H1 (cell line): Measurements from ENCODE around the gene ATP11C. TPM values are rescaled to one million over a fixed set of nuclear protein-coding genes. Genes with fewer than 3 reads are reported as not detected.
"Not testable (repeated sequence)": the region's sequence is repeated elsewhere in the genome, so short reads cannot be mapped to it uniquely, and the experiment has no call there.

Source experiments
- CTCF ChIA-PET: fragments of 300-600 bp; sonication (Branson Sonifier 250); formaldehyde crosslinking; loops from one replicate; lab custom pipeline; 2021; ENCODE audit not compliant: partially characterized antibody; lab: Charles Lee
- POLR2A ChIA-PET: fragments of 300-600 bp; sonication (Branson Sonifier 250); formaldehyde crosslinking; loops from one replicate; lab custom pipeline; 2021; ENCODE audit warnings: inconsistent platforms; ENCODE audit not compliant: partially characterized antibody; lab: Charles Lee
- DNase-seq, 2 experiments: peaks; one replicate each; pipeline versions ENCODE4 v3.0.0 to v3.0.0-alpha.2; 2010 to 2022; ENCODE audit warnings: low spot score in 2 of 2, low read depth in 1 of 2, mixed read lengths in 1 of 2
- FAIRE-seq: peaks from 2 replicates; lab custom pipeline; 2011; peaks lifted over from hg19 to GRCh38; lab: Jason Lieb, UNC
- H2AFZ ChIP-seq: 2 replicates; pipeline ENCODE4 v1.8.1; 2012; ENCODE audit warnings: low read length, inconsistent platforms
- H2AK5ac ChIP-seq: 2 replicates; pipeline ENCODE4 v1.6.1; 2013; ENCODE audit warnings: low read depth, low read length
- H2BK120ac ChIP-seq: replicated peaks from 2 replicates; pipeline ENCODE3; 2013; ENCODE audit warnings: low read depth, low read length, inconsistent platforms
- H2BK12ac ChIP-seq: 2 replicates; pipeline ENCODE4 v1.6.1; 2013; ENCODE audit warnings: low read depth, low read length
- H2BK15ac ChIP-seq: 2 replicates; pipeline ENCODE4 v1.6.1; 2013; ENCODE audit warnings: low read length
- H2BK20ac ChIP-seq: 2 replicates; pipeline ENCODE4 v1.6.1; 2013; ENCODE audit warnings: low read length
- H2BK5ac ChIP-seq: 2 replicates; pipeline ENCODE4 v1.6.1; 2013; ENCODE audit warnings: low read depth, low read length
- H3K14ac ChIP-seq: 2 replicates; pipeline ENCODE4 v1.6.1; 2013; ENCODE audit warnings: inconsistent platforms; ENCODE audit not compliant: insufficient read length
- H3K18ac ChIP-seq: 2 replicates; pipeline ENCODE4 v1.6.1; 2013; ENCODE audit warnings: low read length; ENCODE audit errors: extremely low read depth
- H3K23ac ChIP-seq: 2 replicates; pipeline ENCODE4 v1.6.1; 2013; ENCODE audit warnings: inconsistent platforms; ENCODE audit not compliant: insufficient read length
- H3K23me2 ChIP-seq: 2 replicates; pipeline ENCODE4 v1.6.1; 2013; ENCODE audit warnings: low read depth, low read length
- H3K27ac ChIP-seq: 2 replicates; pipeline ENCODE4 v1.6.1; 2011; ENCODE audit warnings: low read depth, low read length, inconsistent platforms
- H3K27me3 ChIP-seq, 4 experiments: replicated peaks in 1 of 4; 1 replicate in 1 of 4; 2 replicates in 3 of 4; pipeline versions ENCODE4 v1.6.1 to v1.8.1; 2011 to 2013; ENCODE audit warnings: low read length in 3 of 4, mild to moderate bottlenecking in 3 of 4, inconsistent platforms in 2 of 4, mixed read lengths in 2 of 4, moderate library complexity in 1 of 4; ENCODE audit not compliant: control insufficient read depth in 3 of 4, insufficient read depth in 3 of 4; ENCODE audit errors: extremely low read depth in 1 of 4
- H3K36me3 ChIP-seq, 4 experiments: 2 replicates each; pipeline versions ENCODE4 v1.6.1 to v1.8.1; 2011 to 2013; ENCODE audit warnings: mild to moderate bottlenecking in 4 of 4, low read length in 3 of 4, moderate library complexity in 2 of 4, control low read depth in 1 of 4, inconsistent platforms in 1 of 4; ENCODE audit not compliant: insufficient read depth in 4 of 4, control insufficient read depth in 2 of 4
- H3K4ac ChIP-seq: replicated peaks from 2 replicates; pipeline ENCODE3; 2013; ENCODE audit warnings: low read length, low read depth, mixed read lengths, inconsistent platforms; ENCODE audit not compliant: insufficient read length
- H3K4me1 ChIP-seq, 4 experiments: replicated peaks in 1 of 4; 1 replicate in 1 of 4; 2 replicates in 3 of 4; pipeline versions ENCODE4 v1.6.1 to v1.8.1; 2011 to 2013; ENCODE audit warnings: low read length in 3 of 4, inconsistent platforms in 2 of 4, mixed read lengths in 1 of 4; ENCODE audit not compliant: insufficient read depth in 4 of 4, control insufficient read depth in 3 of 4
- H3K4me2 ChIP-seq, 2 experiments: 2 replicates each; pipeline versions ENCODE4 v1.6.1 to v1.8.1; 2011 to 2013; ENCODE audit warnings: low read depth in 2 of 2, low read length in 2 of 2, control low read depth in 1 of 2, inconsistent platforms in 1 of 2, mild to moderate bottlenecking in 1 of 2; ENCODE audit not compliant: insufficient read depth in 1 of 2
- H3K4me3 ChIP-seq, 4 experiments: fragments of 200-600, 300-600 bp in 1 of 4; sonication (generic), shearing (Covaris generic), sonication (Bioruptor Twin) in 1 of 4; 2 replicates each; pipeline versions ENCODE4 v1.5.1 to v1.8.1; 2011 to 2016; ENCODE audit warnings: low read length in 4 of 4, low read depth in 3 of 4, control low read depth in 2 of 4, inconsistent platforms in 2 of 4, mild to moderate bottlenecking in 2 of 4, mixed read lengths in 1 of 4, moderate library complexity in 1 of 4; ENCODE audit not compliant: insufficient read depth in 2 of 4; ENCODE audit errors: extremely low read depth in 1 of 4
- H3K56ac ChIP-seq: replicated peaks from 2 replicates; pipeline ENCODE3; 2013; ENCODE audit warnings: low read depth, mild to moderate bottlenecking, mixed read lengths, low read length, inconsistent platforms; ENCODE audit not compliant: insufficient read length
- H3K79me1 ChIP-seq: 2 replicates; pipeline ENCODE4 v1.6.1; 2013; ENCODE audit warnings: low read depth, low read length, control low read depth
- H3K79me2 ChIP-seq, 2 experiments: 2 replicates each; pipeline versions ENCODE4 v1.6.1 to v1.8.1; 2012 to 2013; ENCODE audit warnings: low read length in 2 of 2, mild to moderate bottlenecking in 2 of 2, inconsistent platforms in 1 of 2; ENCODE audit not compliant: insufficient read depth in 2 of 2, control insufficient read depth in 1 of 2
- H3K9ac ChIP-seq, 4 experiments: replicated peaks in 1 of 4; 1 replicate in 1 of 4; 2 replicates in 3 of 4; pipeline versions ENCODE4 v1.6.1 to v1.8.1; 2011 to 2013; ENCODE audit warnings: low read depth in 3 of 4, low read length in 3 of 4, control low read depth in 2 of 4, mild to moderate bottlenecking in 2 of 4, moderate library complexity in 2 of 4, inconsistent platforms in 1 of 4; ENCODE audit errors: extremely low read depth in 1 of 4
- H3K9me3 ChIP-seq, 2 experiments: 2 replicates each; pipeline versions ENCODE4 v1.6.1 to v1.8.1; 2012 to 2013; ENCODE audit warnings: mild to moderate bottlenecking in 2 of 2, moderate library complexity in 2 of 2, control low read depth in 1 of 2, inconsistent platforms in 1 of 2, low read depth in 1 of 2, low read length in 1 of 2, mixed read lengths in 1 of 2; ENCODE audit not compliant: insufficient read depth in 2 of 2
- H4K20me1 ChIP-seq, 2 experiments: replicated peaks in 1 of 2; 2 replicates each; pipeline versions ENCODE3 to v1.8.1; 2011 to 2013; ENCODE audit warnings: inconsistent platforms in 2 of 2, low read length in 2 of 2, mild to moderate bottlenecking in 1 of 2; ENCODE audit not compliant: insufficient read depth in 2 of 2, control insufficient read depth in 1 of 2
- H4K5ac ChIP-seq: 2 replicates; pipeline ENCODE4 v1.6.1; 2013; ENCODE audit warnings: low read length, low read depth, mixed read lengths, inconsistent platforms; ENCODE audit not compliant: insufficient read length
- H4K8ac ChIP-seq: 2 replicates; pipeline ENCODE4 v1.8.0; 2013; ENCODE audit warnings: mild to moderate bottlenecking, moderate library complexity, low read length, inconsistent platforms; ENCODE audit not compliant: insufficient read depth; ENCODE audit errors: extremely low read depth
- H4K91ac ChIP-seq: replicated peaks from 2 replicates; pipeline ENCODE3; 2013; ENCODE audit warnings: low read length, mixed read lengths, inconsistent platforms; ENCODE audit not compliant: insufficient read length
- ASH2L ChIP-seq: fragments of 200-600, 300-600 bp; sonication (generic); IDR thresholded peaks from one replicate; pipeline ENCODE4 v1.7.1; 2017; ENCODE audit warnings: low read length
- CBX5 ChIP-seq: fragments of 300-800, 300-1000 bp; sonication (generic); IDR thresholded peaks from 2 replicates; pipeline ENCODE4 v1.7.1; 2016; ENCODE audit warnings: antibody characterized with exemption, low read length, low read depth
- CREB1 ChIP-seq: IDR thresholded peaks from 2 replicates; pipeline ENCODE4 v1.6.1; 2012; ENCODE audit warnings: inconsistent platforms
- FOSL1 ChIP-seq: IDR thresholded peaks from 2 replicates; pipeline ENCODE4 v1.6.1; 2011; ENCODE audit warnings: mild to moderate bottlenecking, low read depth, low read length, moderate library complexity; ENCODE audit not compliant: insufficient read depth
- SIN3A ChIP-seq, 2 experiments: IDR thresholded peaks in 1 of 2; conservative IDR thresholded peaks in 1 of 2; 2 replicates each; pipeline ENCODE4 v1.6.1; 2011 to 2012; ENCODE audit warnings: low read length in 2 of 2, improper control_type of control experiment in 1 of 2, low read depth in 1 of 2, mild to moderate bottlenecking in 1 of 2
- SIX5 ChIP-seq: IDR thresholded peaks from 2 replicates; pipeline ENCODE4 v1.6.1; 2011; ENCODE audit warnings: mild to moderate bottlenecking, low read depth, low read length
- SUZ12 ChIP-seq: fragments of 200-600 bp; sonication (generic); IDR thresholded peaks from 2 replicates; pipeline ENCODE4 v1.6.1; 2012; ENCODE audit warnings: mild to moderate bottlenecking, inconsistent platforms, low read length, moderate library complexity, mixed read lengths
- YY1 ChIP-seq: IDR thresholded peaks from 2 replicates; pipeline ENCODE4 v1.6.1; 2011; ENCODE audit warnings: low read depth, mild to moderate bottlenecking, low read length
- WGBS, 2 experiments: shearing (Covaris generic) in 1 of 2; methylation state at CpG; one replicate each; pipeline versions ENCODE4 v1.1.6 to v1.1.7; 2013 to 2015; ENCODE audit warnings: low lambda C conversion rate in 2 of 2, mixed read lengths in 2 of 2, inconsistent platforms in 1 of 2, low coverage in 1 of 2, missing lambda C conversion rate in 1 of 2; ENCODE audit not compliant: insufficient replicate concordance in 2 of 2, insufficient coverage in 1 of 2, insufficient read length in 1 of 2; ENCODE audit errors: extremely low coverage in 1 of 2, missing lambda C conversion rate in 1 of 2; 5-methylcytosine and 5-hydroxymethylcytosine counted together
- polyA plus RNA-seq, 7 experiments: library from polyadenylated mRNA; depleted of rRNA in 3 of 7; stranded (reverse) in 5 of 7; unstranded in 2 of 7; fragments of >200 nt in 5 of 7; fragments of 200-250 nt in 2 of 7; gene quantifications; 1 replicate in 5 of 7; 2 replicates in 1 of 7; 4 replicates in 1 of 7; pipeline versions ENCODE4 v1.2.1 to v1.2.3, GENCODE V29; 2011 to 2013; ENCODE audit warnings: missing spikeins in 2 of 7, mixed read lengths in 2 of 7
- total RNA-seq: library from RNA; stranded (reverse); fragmentation: NEBNext Ultra II Directional; extraction: Animal tissue kit (Norgen Biotek cat#: 25700); gene quantifications from 2 replicates; pipeline ENCODE4 v1.2.1, GENCODE V29; 2021

Gene ATP11C
- total and polyA plus RNA-seq, 2 of the 8 experiments (the other 6 are each of a cell fraction or from before 2014, with no cell fraction given), result 14.7 to 52.1 TPM

GRCh38 chrX:139842326-139843185, 90.3 kb downstream of the ATP11C start (continued):
- TF ChIP-seq FOSL1, result no peak
- no peak for TF ChIP-seq SIN3A (conservative IDR thresholded peaks at IDR 0.05 in 1 of 2, IDR thresholded peaks at IDR 0.05 in 1 of 2; ENCODE audit: low read depth in 1 of 2, low read length in 2 of 2)
- no peak for TF ChIP-seq CBX5
- TF ChIP-seq SUZ12, result no peak
- no peak for TF ChIP-seq SIX5
- TF ChIP-seq ASH2L, result no peak
- no peak for TF ChIP-seq YY1
- TF ChIP-seq CREB1, result no peak

- H4K91ac ChIP-seq, H3K27ac ChIP-seq, H3K14ac ChIP-seq, H4K8ac ChIP-seq, DNase-seq, H3K9me3 ChIP-seq, POLR2A ChIA-PET, H3K18ac ChIP-seq, H3K9ac ChIP-seq, H3K4ac ChIP-seq, H2AK5ac ChIP-seq, H3K79me1 ChIP-seq, H3K56ac ChIP-seq, FAIRE-seq, H2BK15ac ChIP-seq, H2BK20ac ChIP-seq, H3K36me3 ChIP-seq, H2BK120ac ChIP-seq, H3K27me3 ChIP-seq, H2BK12ac ChIP-seq, H2BK5ac ChIP-seq, H3K4me3 ChIP-seq, H3K23ac ChIP-seq, H3K4me1 ChIP-seq, H4K20me1 ChIP-seq, H2AFZ ChIP-seq, H3K23me2 ChIP-seq, H3K4me2 ChIP-seq, H4K5ac ChIP-seq: not testable (repeated sequence)
- CTCF ChIA-PET, result interaction anchor here (0.7 kb wide), 1 partner anchor 64 kb away, joined by 3 read pairs; no protein-coding TSS in a partner anchor
- peaks cover 0 to 45% of the 10 kb centered on the region in 2 experiments; a peak in 2 of 4 replicates for H3K79me2 ChIP-seq
- WGBS, 2 experiments, result 95% methylated on average over 4 of the region's 5 CpGs; no CpG with 5 or more reads in 1 of the 2 experiments
These were observed 96.5 kb downstream of the ATP11C start for GRCh38 chrX:139836335-139836734.
